ENCODE results near the gene LNPEP.

The LNPEP gene

GRCh38 chr5:97006454-97007060 lies 70.7 kb downstream of the LNPEP start:
- no peak for DNase-seq

GRCh38 chr5:97009212-97009898 lies 73.5 kb downstream of the LNPEP start:
- no peak for DNase-seq

GRCh38 chr5:97009921-97010320 lies 74.0 kb downstream of the LNPEP start:
- no peak for DNase-seq

- DNase-seq = no peak
Observed at GRCh38 chr5:97010606-97011005, 74.7 kb downstream of the LNPEP start.

GRCh38 chr5:97011567-97011966 lies 75.7 kb downstream of the LNPEP start:
- no peak for DNase-seq

GRCh38 chr5:97019435-97020117 lies 83.7 kb downstream of the LNPEP start:
- no peak for DNase-seq

GRCh38 chr5:97021416-97021815 lies 85.5 kb downstream of the LNPEP start:
- DNase-seq = no peak

- DNase-seq = no peak
Observed at GRCh38 chr5:97022898-97023297, 87.0 kb downstream of the LNPEP start.

GRCh38 chr5:97026721-97027120 lies 90.8 kb downstream of the LNPEP start:
- no peak for DNase-seq

- DNase-seq = no peak
Observed at GRCh38 chr5:97037819-97038218, 101.9 kb downstream of the LNPEP start.

GRCh38 chr5:97041239-97041638 lies 105.4 kb downstream of the LNPEP start:
- no peak for DNase-seq

GRCh38 chr5:97042996-97043395 lies 107.1 kb downstream of the LNPEP start:
- DNase-seq = no peak

GRCh38 chr5:97043511-97043910 lies 107.6 kb downstream of the LNPEP start:
- no peak for DNase-seq

GRCh38 chr5:97044052-97044451 lies 108.2 kb downstream of the LNPEP start:
- DNase-seq = no peak

- DNase-seq = no peak
Observed at GRCh38 chr5:97046270-97046982, 110.5 kb downstream of the LNPEP start.

GRCh38 chr5:97047076-97047475 lies 111.2 kb downstream of the LNPEP start:
- DNase-seq = no peak

- no peak for DNase-seq
Observed at GRCh38 chr5:97049175-97049574, 113.3 kb downstream of the LNPEP start.

GRCh38 chr5:97056263-97056662 lies 120.4 kb downstream of the LNPEP start:
- DNase-seq = no peak

- no peak for DNase-seq
Observed at GRCh38 chr5:97062046-97062445, 126.2 kb downstream of the LNPEP start.

- DNase-seq = no peak
Observed at GRCh38 chr5:97063251-97063650, 127.4 kb downstream of the LNPEP start.

- DNase-seq = no peak
Observed at GRCh38 chr5:97065475-97065874, 129.6 kb downstream of the LNPEP start.

- DNase-seq = no peak
Observed at GRCh38 chr5:97067296-97067850, 131.5 kb downstream of the LNPEP start.

- no peak for DNase-seq
Observed at GRCh38 chr5:97070234-97070633, 134.4 kb downstream of the LNPEP start.
